NCI-H2227 (cell line): ENCODE measurements around the gene SLC22A8.
"Not testable (repeated sequence)": the region's sequence is repeated elsewhere in the genome, so short reads cannot be mapped to it uniquely, and the experiment has no call there.

Experiments
- DNase-seq: peaks from one replicate; lab custom pipeline; 2025; ENCODE audit not compliant: unreplicated experiment; lab: John Stamatoyannopoulos, UW

The SLC22A8 gene

DNA sequence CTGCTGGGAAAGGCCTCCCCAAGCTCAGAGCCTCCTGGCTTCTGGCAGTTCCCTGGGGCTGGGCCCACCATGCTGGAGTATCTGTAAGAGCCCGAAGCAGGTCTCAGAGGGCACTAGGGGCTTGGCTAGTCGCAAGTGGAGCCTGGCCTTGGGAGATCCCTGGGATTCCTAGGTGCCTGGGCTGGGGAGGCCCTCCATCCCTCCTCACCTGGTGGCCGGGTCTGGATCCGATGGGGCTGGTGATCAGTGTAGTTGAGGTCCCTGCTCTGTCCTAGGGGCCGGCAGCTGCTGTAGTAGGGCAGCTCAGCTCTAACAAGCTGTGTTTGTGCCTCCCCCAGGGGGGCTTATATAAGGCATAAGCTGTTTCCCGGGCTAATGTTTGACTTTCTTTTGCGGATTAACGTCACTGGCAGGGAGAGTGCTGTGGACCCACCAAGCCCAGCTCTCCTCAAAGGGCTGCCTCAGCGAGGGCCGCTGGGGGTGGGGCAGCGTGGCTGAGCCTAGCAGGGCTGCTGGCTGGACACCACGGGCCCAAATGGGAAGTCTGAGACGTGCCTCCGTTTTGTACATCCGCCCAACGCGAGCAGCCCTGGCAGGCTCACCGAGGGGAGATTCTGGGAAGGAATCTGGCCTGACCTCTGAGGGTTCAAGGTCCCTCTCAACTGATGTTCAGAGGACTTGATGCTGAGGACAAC lies at the start of gene SLC22A8:
Gene SLC22A8 (minus strand): TSS at position 321 of the 695 bp plus-strand sequence. CDS start 883 bp downstream, outside the sequence.
- no peak for DNase-seq

DNA sequence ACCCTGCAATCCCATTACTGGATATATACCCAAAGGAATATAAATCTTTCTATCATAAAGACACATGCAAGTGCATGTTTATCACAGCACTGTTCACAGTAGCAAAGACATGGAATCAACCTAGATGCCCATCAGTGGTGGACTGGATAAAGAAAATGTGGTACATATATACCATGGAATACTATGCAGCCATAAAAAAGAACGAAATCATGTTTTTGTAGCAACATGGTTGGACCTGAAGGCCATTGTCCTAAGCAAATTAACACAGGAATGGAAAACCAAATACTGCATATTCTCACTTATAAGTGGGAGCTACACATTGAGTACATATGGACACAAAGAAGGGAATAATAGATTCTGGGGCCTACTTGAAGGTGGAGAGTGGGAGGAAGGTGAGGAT lies 30.6 kb upstream of the SLC22A8 start:
- not testable (repeated sequence) for DNase-seq

- no peak for DNase-seq
Measured at GRCh38 chr11:63042596-63042995, 27.0 kb upstream of the SLC22A8 start.

DNA sequence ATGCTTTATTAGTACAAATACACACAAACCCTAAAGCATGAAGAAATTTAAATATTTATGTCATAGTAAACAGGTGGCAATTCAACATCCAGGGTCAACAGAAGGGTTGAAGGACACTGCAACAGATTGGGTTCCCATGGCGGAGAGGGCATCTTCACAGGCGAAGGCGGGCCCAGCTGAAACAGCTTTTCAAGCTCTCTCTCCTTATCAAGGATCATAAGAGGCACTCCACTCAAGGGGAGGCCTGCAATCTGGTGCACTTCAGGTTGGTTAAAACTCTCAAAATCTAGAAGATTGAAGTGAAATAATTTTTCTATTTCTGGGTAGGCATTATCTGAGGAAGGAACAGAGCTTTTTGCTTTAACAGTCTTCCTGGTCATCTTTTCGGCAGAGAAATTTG lies 16.8 kb upstream of the SLC22A8 start:
- DNase-seq, result no peak

DNA sequence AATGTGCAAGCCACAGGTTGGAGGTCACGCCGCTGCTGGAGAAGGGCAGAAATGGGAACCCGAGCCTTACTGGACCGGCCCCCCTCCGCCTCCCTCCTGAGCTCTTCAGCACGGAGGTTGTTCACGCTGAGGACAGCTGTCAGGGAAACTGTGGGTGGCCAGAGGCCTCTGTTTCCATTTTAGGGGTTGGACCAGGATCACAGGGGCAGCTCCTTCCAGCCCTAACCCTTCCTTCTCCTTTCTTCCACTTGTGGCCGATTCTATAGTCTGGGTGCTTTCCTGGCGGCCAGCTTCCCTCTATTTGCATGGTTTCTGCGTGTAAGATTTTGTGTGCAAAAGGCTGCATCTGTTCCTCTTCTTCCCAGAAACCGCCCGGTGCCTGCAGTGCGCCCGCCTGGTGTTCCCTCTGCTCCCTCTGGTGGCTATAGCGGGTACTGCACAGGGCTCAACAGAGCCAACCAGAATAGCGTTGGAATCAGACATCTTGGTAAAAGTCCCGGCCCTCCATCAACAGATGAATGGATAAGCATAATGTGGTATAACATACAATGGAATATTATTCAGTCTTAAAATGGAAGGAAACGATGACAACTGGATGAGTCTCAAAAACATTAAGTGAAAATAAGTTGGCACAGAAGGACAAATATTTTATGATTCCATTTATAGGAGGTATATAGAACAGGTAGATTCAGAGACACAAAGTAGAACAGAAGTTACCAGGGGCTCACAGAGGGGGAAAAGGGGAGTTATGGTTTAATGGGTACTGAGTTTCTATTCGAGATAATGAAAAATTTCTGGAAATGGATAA lies 8.4 kb upstream of the SLC22A8 start:
- peak; percentile 89 for DNase-seq

- DNase-seq, result no peak
Measured at GRCh38 chr11:63023222-63023814, 7.7 kb upstream of the SLC22A8 start.

DNA sequence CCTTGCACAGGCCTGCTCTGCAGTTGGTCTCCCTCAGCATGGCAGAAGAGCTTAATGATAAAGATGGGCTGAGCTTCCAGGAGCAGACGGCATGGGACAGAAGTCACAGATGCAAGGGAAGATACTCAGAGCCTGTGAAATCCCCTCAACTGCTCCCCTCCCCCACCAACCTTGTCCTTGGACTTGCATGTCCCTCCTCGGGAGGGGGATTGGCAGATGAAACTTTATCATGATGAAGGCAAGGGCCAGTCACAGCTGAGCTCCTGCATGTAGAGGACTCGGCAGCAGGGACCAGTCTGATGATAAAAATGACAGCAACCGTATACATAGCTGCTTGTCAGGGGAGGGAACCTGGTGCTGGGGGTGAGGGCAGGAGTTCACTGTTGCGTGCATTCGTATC lies 6.8 kb upstream of the SLC22A8 start:
- no peak for DNase-seq

DNA sequence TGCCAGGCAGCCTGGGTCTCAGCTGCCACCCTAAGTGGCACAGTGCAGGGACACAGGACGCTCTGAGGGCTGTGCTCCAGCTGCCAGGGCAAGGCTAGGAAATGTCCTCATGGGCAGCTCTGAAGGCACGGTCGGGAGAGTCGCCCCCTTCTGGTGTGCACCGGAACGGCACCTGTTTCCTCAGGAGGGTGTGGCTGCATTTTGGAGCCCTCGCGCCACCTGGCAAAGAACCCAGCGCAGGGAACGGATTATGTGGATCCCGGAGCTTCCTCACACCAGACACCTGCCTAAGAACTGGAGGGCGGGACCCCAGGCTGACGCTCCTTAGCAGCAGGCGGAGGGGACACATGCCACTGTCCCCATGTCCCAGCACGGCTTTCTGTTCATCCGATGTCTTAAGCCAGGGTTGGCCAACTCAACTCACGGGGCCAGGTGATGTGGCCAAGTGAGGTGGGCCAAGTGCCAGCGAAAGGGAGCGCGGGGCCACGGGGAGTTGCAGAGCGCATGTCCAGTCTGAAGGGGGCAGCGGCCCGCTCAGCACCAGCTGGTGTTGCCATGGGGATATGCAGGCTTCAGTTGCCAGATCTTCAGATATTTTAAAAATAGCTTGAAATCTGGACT lies 5.1 kb upstream of the SLC22A8 start:
- no peak for DNase-seq

DNA sequence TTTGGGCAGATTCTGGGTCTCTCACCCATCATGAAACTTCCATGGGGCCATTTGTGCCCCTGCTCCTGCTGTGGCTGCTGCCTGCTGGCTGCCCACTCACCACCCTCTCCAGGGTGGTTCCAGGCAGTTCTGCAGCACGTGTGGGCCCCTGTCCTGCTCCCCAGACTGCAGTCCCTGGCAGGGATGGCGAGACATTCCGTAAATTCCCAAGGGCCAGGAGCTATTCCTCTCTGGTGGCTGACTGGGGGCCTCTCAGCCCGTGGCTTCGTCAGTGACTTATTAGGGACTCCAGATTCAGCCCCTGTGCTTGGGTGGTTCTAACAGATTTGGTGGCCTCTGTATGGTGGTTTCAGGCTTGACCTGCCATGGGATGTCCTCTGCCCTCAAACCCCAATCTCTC lies 3.9 kb upstream of the SLC22A8 start:
- no peak for DNase-seq

GRCh38 chr11:63017306-63017974 lies 1.8 kb upstream of the SLC22A8 start:
- peak; percentile 28 for DNase-seq

DNA sequence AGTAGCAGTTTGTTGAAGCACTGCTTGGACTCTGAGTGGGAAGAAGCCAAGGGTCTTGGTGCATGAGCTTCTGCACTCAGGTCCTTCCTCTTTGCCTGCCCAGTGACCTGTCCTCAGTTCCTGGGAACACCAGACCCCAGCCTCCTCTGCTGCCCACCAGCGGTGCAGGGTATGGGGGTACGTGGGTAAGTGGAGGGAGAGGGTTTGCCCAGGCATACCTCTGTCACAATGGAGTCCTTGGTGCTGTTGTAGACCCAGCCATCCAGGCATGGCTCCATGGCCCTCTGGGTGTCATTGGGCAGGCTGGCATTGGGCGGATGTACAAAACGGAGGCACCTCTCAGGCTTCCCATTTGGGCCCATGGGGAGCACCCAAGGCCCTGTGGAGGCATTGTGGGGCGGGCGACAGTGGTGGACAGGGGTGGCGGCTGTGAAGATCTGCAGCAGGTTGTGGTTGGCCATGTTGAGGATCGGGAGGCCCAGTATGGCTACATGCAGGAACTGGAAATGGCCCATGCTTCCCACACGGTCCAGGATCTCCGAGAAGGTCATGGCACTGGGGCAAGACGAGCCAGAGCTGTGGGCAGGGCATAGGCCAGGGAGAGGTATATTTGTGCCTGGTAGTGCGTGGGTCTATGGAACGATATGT lies 1.1 kb downstream of the SLC22A8 start:
- no peak for DNase-seq

GRCh38 chr11:63012839-63013238 lies 2.8 kb downstream of the SLC22A8 start:
- no peak for DNase-seq

DNA sequence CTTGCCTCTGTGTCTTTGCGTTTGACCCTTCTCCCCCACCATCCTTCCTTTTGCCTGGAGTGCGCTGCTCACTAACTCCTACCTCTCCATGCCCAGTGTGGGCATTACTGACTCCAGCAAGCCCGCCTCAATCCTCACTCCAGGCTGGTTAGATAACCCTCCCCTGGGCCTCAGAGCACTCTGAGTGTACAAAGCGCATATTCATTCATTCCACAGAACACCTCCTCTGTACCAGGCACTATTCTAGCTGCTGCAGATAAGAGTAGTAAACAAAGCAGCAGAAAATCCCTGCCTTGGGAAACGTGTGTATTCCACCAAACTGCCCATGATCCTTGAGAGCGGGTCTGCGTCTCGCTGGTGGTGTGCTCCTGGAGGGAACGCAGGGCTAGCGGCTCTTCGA lies 3.2 kb downstream of the SLC22A8 start:
- no peak for DNase-seq

DNA sequence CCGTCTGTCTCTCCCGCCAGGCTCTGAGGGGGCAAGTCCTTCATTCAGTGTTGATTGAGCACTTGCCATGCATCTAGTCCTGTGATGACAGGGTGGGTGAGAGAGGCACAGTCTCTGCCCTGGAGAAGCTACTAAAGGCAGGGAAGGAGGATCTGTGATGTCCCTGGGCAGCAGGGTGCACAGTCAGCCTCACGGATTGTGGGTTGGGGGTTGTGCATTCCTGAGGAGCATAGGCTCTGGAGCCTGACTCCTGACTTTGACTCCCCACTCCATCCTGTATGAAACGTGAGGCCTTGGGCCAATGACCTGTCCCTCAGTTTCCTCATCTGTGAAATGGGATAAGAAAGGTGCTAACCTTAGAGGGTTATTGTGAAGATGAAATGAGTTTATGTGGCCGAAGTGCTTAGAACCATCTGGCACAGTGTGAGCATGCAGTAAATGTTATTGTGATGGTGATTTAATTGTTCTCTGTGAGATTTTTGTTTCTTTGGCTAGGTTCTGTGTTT lies 4.7 kb downstream of the SLC22A8 start:
- DNase-seq, result no peak

- DNase-seq, result no peak
Measured at GRCh38 chr11:63007920-63008319, 7.7 kb downstream of the SLC22A8 start.

- no peak for DNase-seq
Measured at GRCh38 chr11:63001456-63001855, 14.2 kb downstream of the SLC22A8 start.

GRCh38 chr11:62999649-63000048 lies 16.0 kb downstream of the SLC22A8 start:
- DNase-seq, result no peak

DNA sequence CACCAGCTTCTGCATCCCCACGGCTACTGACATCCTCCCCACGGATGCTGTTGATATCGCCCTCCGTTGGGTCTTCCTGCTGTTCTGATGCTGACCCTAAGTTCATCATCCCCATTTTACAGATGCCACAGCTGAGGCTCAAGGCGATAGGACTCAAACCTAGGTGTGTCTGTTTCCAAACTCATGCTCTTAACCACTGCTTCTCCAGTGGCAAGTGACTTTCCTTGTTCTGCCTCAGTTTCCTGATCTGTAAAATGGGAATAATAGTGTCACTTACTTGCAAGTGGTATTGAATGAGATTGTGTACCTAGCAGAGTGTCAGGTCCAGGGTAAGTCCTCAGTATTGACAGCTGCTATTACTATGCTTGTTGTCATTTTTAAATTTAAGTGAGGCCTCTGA lies 16.5 kb downstream of the SLC22A8 start:
- DNase-seq, result no peak

GRCh38 chr11:62996271-62996670 lies 19.4 kb downstream of the SLC22A8 start:
- no peak for DNase-seq

- DNase-seq, result no peak
Measured at GRCh38 chr11:62994775-62995174, 20.9 kb downstream of the SLC22A8 start.
